GM19372 (cell line): ENCODE measurements around the gene SDC3.
"Not testable (repeated sequence)": the region's sequence is repeated elsewhere in the genome, so short reads cannot be mapped to it uniquely, and the experiment has no call there.

ENCODE experiments used
- ATAC-seq: cut with Tn5 transposase; IDR thresholded peaks from one replicate; pipeline ENCODE4 v1.9.1; 2021; ENCODE audit warnings: mild to moderate bottlenecking, low read depth, moderate library complexity; ENCODE audit not compliant: unreplicated experiment

The SDC3 gene

DNA sequence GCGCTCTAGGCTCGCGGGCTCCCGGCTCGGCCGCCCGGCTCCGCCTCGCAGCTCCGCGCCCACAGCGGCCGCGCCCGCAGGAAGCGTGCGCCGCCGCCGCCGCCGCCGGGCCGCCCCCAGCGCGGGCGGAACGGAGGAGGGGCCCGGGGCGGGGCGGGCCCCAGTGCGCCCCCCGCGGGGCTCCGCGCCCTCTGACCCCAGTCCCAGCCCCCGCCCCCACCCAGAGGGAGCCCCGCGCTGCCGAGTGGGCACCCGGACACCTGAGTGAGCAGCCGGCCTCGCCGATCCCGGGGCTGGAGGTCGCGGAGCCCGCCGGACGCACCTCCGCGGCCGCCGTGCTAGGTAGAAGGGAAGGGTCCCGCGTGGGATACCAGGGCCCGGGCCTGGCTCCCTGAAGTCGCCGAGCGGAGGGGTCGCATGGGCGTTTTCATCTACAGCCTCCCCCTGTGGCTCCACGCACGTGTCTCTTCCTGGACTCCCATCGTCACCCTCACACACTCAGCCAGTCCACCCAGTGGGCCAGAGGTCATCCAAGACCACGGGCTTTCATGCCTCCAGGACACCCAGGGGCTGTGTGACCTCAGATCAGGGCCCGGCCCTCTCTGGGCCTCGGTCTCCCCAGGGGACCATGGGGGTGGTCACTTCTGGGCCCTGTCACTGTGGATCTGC, at the start of gene SDC3:
SDC3 (minus strand) TSS at position 63 of the 669 bp plus-strand sequence. CDS start 172 bp downstream, outside the sequence.
- ATAC-seq, result no peak

- ATAC-seq, result no peak
Observed at GRCh38 chr1:30957560-30958222, 49.1 kb upstream of the SDC3 start.

- no peak for ATAC-seq
Observed at GRCh38 chr1:30955448-30956015, 47.0 kb upstream of the SDC3 start.

DNA sequence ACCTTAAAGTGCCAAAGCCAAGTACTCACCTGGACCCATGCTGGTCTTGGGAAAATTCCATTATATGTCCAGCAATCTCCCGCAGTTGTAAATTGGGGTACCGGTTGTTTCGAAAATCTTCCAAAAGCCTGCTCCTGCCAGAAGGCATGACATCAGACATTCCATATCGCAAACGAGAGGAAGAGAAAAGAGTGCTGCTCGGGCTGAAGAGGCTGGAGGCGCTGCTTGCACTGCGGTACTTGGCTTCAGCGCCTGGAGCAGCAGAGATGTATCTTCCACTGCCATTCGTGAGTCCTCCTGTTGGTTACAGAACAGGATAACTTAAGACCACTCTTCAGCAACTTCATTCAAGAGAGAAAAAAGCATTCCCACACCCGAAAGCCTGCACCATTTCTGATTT, 45.1 kb upstream of the SDC3 start:
- ATAC-seq, result no peak

GRCh38 chr1:30952098-30952497, 43.5 kb upstream of the SDC3 start:
- ATAC-seq, result no peak

DNA sequence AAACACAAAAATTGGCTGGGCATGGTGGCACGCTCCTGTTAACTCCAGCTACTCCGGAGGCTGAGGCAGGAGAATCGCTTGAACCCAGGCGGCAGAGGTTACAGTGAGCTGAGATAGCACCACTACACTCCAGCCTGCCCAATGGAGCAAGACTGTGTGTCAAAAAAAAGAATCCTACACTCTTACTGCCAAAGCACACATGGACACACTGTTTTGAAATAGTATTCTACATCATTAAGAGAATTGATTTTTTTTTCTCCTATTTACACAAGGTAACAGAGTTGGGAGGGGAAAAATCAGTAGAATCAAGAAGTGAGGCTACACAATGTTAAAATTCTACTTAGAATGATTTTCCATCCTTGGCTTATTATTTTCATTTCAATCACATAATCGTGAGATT, 42.1 kb upstream of the SDC3 start:
- ATAC-seq, result no peak

DNA sequence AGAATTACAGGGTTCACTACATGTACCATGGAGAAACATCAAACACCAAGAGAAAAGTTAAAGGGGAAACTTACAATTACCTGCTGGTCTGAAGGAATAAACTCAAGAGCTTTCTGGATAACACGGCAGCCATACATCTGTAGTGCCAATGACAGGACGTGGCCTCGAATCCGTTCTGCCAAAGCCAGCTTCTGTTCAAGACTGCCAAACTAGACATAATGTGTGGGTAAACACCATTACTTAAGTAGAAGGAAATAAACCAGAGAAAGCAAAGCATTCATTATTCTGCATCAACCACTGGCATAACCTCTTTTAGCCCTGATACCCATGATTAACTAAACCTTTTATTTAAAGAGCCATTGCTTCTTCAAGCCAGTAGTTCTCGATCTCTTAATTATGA, 41.5 kb upstream of the SDC3 start:
- no peak for ATAC-seq

GRCh38 chr1:30949487-30949838, 40.9 kb upstream of the SDC3 start:
- ATAC-seq, result not testable (repeated sequence)

DNA sequence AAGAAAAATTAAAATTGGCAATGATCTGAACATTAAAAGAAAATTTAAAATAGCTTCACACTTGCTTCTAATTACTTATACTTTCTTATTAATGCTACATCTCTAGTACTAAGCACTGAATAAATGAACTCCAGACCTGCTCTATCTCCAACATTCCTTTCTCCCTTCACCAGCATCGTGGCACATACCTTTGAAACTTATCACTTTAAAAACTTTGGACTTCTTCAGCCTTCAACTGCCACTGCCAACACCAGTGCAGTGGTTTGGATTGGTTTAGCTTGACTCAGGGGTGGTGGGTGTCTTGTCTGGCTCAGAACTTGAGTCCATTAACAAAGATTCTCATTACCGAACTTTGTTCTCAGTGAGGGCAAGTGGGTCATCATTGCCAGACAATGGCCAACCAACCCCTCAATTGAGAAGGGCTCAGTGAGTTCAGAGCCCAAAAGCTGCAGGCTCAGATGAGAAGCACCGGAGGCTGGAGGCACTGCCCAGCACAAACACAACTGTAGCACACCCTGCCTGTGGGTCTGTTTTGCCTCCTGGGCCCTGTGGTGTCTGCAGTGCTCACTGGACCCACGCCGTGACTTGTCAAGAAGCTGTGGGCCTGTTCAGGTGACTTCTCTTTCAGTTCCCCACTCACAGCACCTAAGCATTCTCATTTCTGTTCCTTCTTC, 40.4 kb upstream of the SDC3 start:
- ATAC-seq, result not testable (repeated sequence)

- no peak for ATAC-seq
Observed at GRCh38 chr1:30948278-30948677, 39.7 kb upstream of the SDC3 start.

DNA sequence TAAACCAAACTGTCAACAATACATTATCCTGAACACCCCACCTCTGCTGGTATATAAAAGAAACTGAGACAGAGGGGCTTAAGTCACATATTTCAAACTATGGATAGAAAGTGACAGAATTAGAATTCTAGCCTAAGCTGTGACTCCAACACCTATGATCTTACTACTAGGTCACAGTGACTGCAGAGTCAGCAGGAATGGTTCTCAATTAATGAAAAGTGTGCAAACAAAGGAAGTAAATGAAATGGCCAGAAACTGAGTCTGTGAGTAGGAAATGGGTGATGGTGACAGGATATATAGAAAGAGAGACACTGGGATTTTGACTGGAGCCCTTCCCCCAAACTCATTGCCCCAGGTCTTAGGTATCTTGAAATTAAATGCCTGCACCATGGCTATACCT, 38.7 kb upstream of the SDC3 start:
- no peak for ATAC-seq

- ATAC-seq, result no peak
Observed at GRCh38 chr1:30942326-30942963, 33.9 kb upstream of the SDC3 start.

DNA sequence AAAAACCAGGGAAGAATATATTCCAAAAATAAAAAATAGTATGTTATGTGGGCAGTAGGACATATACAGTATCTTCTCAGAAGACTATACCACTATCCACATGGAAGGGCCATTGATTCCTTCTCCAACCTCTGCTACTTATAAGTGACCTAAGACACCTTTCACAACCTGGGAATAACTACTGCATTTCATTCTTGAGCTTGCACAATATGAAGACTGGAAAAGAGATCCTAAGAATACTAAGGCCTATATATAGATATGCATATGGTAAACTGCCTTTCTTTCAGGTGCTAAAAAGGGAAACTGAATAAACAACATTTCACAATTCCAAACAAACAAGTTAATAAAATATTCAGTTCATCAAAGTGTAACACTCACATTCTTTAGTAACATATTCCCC, 32.0 kb upstream of the SDC3 start:
- no peak for ATAC-seq

DNA sequence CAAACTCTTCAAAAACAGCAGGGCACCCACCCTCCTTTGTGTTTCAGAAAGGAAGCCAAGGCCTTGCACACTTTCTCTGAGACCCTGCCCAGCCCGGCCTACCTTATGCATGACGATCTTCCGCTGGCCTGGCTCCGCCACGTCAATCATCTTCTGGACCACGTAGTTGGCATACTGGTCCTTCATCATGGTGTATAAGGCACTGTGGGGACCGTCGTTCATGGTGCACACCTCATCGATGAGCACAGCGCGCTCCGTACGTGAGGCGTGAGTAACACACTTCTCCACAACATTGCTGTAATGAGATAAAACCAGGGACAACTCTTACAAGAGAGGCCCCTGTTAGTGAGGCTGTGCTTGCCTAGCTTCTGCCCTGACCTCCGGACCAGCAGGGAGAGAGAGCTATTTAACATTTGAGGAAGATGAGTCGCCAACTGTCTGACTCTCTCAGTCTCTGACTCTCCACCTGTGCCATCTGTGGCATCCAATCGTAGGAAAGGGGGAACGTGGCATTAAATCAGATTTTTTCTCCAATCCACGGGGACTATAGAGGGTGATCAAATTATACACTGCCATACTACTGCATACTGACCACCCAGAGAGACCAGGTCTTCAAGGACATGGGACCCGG, 28.1 kb upstream of the SDC3 start:
- ATAC-seq, result no peak

DNA sequence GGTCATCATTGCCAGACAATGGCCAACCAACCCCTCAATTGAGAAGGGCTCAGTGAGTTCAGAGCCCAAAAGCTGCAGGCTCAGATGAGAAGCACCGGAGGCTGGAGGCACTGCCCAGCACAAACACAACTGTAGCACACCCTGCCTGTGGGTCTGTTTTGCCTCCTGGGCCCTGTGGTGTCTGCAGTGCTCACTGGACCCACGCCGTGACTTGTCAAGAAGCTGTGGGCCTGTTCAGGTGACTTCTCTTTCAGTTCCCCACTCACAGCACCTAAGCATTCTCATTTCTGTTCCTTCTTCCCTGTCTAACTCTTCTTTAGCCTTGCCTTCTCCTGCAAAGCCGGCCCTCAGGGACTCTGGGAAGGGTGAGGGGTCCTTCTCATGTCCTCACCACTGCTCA, 27.2 kb upstream of the SDC3 start:
- ATAC-seq, result not testable (repeated sequence)

DNA sequence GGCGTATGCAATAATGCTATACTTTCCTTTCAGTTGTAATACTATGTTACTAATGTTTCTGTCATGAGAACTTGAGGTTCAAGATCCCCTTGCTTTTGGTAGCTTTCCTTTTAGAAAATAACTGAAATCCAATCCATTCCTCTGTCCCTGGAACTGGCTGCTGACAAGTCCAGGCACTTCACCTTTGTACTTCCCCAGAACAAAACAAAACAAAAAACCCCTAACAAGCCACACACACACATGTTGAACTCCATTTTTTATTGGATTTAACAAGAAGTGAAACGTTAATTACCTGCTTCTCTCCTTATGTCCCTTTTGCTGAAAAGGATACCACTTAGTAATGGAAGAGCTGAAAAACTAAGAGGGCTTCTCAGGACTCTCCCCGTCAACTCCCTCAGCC, 26.1 kb upstream of the SDC3 start:
- ATAC-seq, result no peak

DNA sequence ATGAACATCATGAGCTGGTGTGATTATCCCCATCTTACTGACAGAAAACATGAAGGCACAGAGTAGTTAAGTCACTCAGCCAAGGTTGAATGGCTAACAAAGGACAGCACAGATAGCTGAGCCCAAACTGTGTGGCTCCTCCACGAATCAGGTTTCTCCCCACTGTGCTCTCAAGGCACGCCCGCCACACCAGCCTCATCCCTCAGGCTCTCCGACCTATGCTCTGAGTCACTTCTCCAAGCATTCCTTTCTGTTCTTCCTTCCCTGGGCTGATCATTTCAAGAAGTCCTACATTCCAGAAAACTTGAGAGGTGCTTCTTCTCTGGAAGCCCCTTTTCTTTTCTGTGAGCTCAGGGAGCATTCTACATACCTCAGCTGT, 25.3 kb upstream of the SDC3 start:
- no peak for ATAC-seq

GRCh38 chr1:30930631-30931173, 22.1 kb upstream of the SDC3 start:
- ATAC-seq, result no peak

GRCh38 chr1:30929944-30930525, 21.5 kb upstream of the SDC3 start:
- no peak for ATAC-seq
